PFSK-1 (cell line): ENCODE measurements around the gene AP3S2.

Experiments used
- POLR2AphosphoS5 ChIP-seq: IDR thresholded peaks from 2 replicates; pipeline ENCODE4 v1.6.1; 2012; ENCODE audit warnings: low read depth, mild to moderate bottlenecking, control low read depth, low read length, moderate library complexity
- SIN3A ChIP-seq: IDR thresholded peaks from 2 replicates; pipeline ENCODE4 v1.6.1; 2012; ENCODE audit warnings: mild to moderate bottlenecking, low read length, moderate library complexity, borderline replicate concordance; ENCODE audit not compliant: insufficient read depth

- TF ChIP-seq SIN3A (no peak), POLR2AphosphoS5 (no peak)
Observed at GRCh38 chr15:89836267-89837133, 57.3 kb downstream of the AP3S2 start.
